NCI-H2171 (cell line): ENCODE data around the gene STN1.

Experiments
- DNase-seq: peaks from one replicate; lab custom pipeline; 2025; lab: John Stamatoyannopoulos, UW

STN1 gene

GRCh38 chr10:103918053-103918846, at the start of gene STN1:
Gene STN1, minus strand, starts transcription at chr10:103918184. Its CDS starts 590 bp downstream, at chr10:103917594.
- DNase-seq: peak; percentile 76

GRCh38 chr10:103967448-103968071, 49.6 kb upstream of the STN1 start:
- no peak for DNase-seq

- DNase-seq: peak; percentile 66
These were observed 48.9 kb upstream of the STN1 start, which contains the start of gene SLK for GRCh38 chr10:103966671-103967447. Gene SLK, plus strand, starts transcription at chr10:103967140. Its CDS starts 606 bp downstream, at chr10:103967746.

GRCh38 chr10:103960103-103960502, 42.1 kb upstream of the STN1 start:
- no peak for DNase-seq

- DNase-seq: no peak
These were observed 41.0 kb upstream of the STN1 start for GRCh38 chr10:103958996-103959395.

- DNase-seq: no peak
These were observed 36.6 kb upstream of the STN1 start for GRCh38 chr10:103954543-103954942.

GRCh38 chr10:103951942-103952341, 34.0 kb upstream of the STN1 start:
- DNase-seq: no peak

GRCh38 chr10:103951183-103951582, 33.2 kb upstream of the STN1 start:
- DNase-seq: no peak

GRCh38 chr10:103949728-103950127, 31.7 kb upstream of the STN1 start:
- DNase-seq: no peak

GRCh38 chr10:103947799-103948516, 30.0 kb upstream of the STN1 start:
- no peak for DNase-seq

- no peak for DNase-seq
These were observed 24.9 kb upstream of the STN1 start for GRCh38 chr10:103942866-103943265.

- DNase-seq: no peak
These were observed 23.8 kb upstream of the STN1 start for GRCh38 chr10:103941801-103942200.

- no peak for DNase-seq
These were observed 21.5 kb upstream of the STN1 start for GRCh38 chr10:103939522-103939921.

GRCh38 chr10:103936022-103936421, 18.0 kb upstream of the STN1 start:
- DNase-seq: no peak

GRCh38 chr10:103934308-103934707, 16.3 kb upstream of the STN1 start:
- no peak for DNase-seq

GRCh38 chr10:103933557-103934121, 15.7 kb upstream of the STN1 start:
- no peak for DNase-seq

GRCh38 chr10:103932971-103933370, 15.0 kb upstream of the STN1 start:
- no peak for DNase-seq

GRCh38 chr10:103932271-103932670, 14.3 kb upstream of the STN1 start:
- no peak for DNase-seq

GRCh38 chr10:103931603-103932002, 13.6 kb upstream of the STN1 start:
- no peak for DNase-seq

- no peak for DNase-seq
These were observed 12.9 kb upstream of the STN1 start for GRCh38 chr10:103930881-103931280.

GRCh38 chr10:103930449-103930848, 12.5 kb upstream of the STN1 start:
- DNase-seq: no peak
